ENCODE data around the gene SSX5.
"Not testable (repeated sequence)": the region's sequence is repeated elsewhere in the genome, so short reads cannot be mapped to it uniquely, and the experiment has no call there.

Gene SSX5

GRCh38 chrX:48196745-48197201 is at the start of gene SSX5:
SSX5 (minus strand) TSS chrX:48196795; CDS start chrX:48195358, 1,437 bp downstream.
- no peak for FAIRE-seq

- FAIRE-seq: not testable (repeated sequence)
Measured at GRCh38 chrX:48224196-48224595, 27.6 kb upstream of the SSX5 start.

GRCh38 chrX:48214341-48214740 is 17.7 kb upstream of the SSX5 start:
- not testable (repeated sequence) for FAIRE-seq

GRCh38 chrX:48190024-48190423 is 6.6 kb downstream of the SSX5 start:
- not testable (repeated sequence) for FAIRE-seq

GRCh38 chrX:48181882-48182281 is 14.7 kb downstream of the SSX5 start:
- not testable (repeated sequence) for FAIRE-seq

- no peak for FAIRE-seq
Measured at GRCh38 chrX:48180811-48181210, 15.8 kb downstream of the SSX5 start.

- FAIRE-seq: no peak
Measured at GRCh38 chrX:48179691-48180090, 16.9 kb downstream of the SSX5 start.

GRCh38 chrX:48166322-48166721 is 30.3 kb downstream of the SSX5 start:
- not testable (repeated sequence) for FAIRE-seq

- FAIRE-seq: no peak
Measured at GRCh38 chrX:48165241-48165640, 31.4 kb downstream of the SSX5 start.

- no peak for FAIRE-seq
Measured at GRCh38 chrX:48156014-48156413, 40.6 kb downstream of the SSX5 start.

GRCh38 chrX:48154796-48155195 is 41.8 kb downstream of the SSX5 start:
- no peak for FAIRE-seq

GRCh38 chrX:48153769-48154168 is 42.8 kb downstream of the SSX5 start:
- no peak for FAIRE-seq

GRCh38 chrX:48142697-48143096 is 53.9 kb downstream of the SSX5 start:
- not testable (repeated sequence) for FAIRE-seq

- FAIRE-seq: peak; percentile 93
Measured at GRCh38 chrX:48141810-48142508, 54.6 kb downstream of the SSX5 start.

- FAIRE-seq: not testable (repeated sequence)
Measured at GRCh38 chrX:48139076-48139475, 57.5 kb downstream of the SSX5 start.
